ENCODE results near the gene OAS1.

DNA sequence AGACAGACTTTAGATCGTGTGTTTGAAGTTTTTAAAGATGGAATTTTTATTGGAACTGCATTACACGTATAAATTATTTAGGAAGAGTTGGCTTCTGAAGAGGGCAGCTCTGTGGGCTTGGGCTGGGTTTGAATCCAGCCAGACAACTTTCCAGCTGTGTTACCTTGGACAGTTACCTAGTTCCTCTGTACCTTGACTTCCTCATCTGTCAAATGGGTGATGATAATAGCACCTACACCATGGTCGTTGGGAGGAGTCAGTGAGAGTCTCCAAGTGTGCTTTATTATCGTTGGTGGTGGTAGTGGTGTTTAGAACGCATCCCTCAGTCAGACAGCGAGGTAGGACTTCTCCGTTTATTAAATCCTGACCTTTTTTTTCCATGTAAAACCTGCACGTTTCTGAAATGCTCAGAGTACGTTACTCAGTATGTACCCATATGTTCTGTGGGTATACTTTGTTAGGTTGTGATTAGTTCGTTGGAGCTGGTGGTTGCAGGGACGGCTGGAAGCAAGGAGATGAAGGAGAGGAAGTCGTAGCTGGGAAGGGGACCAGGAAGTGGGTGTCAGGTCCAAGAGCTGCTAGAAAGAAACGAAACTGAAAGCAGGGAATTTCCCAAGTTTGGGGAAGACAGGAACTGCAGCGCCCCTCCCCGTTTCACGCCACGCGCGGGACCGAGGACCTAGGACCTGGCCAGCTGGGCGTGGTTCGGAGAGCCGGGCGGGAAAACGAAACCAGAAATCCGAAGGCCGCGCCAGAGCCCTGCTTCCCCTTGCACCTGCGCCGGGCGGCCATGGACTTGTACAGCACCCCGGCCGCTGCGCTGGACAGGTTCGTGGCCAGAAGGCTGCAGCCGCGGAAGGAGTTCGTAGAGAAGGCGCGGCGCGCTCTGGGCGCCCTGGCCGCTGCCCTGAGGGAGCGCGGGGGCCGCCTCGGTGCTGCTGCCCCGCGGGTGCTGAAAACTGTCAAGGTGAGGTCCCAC lies 31.3 kb downstream of the OAS1 start, which contains the start of gene OAS3:
- TF ChIP-seq FOXM1 (IDR thresholded peaks at IDR 0.05; ENCODE audit: borderline replicate concordance), result no peak
- TF ChIP-seq BHLHE40 (IDR thresholded peaks at IDR 0.05; ENCODE audit: borderline replicate concordance), result no peak
- TF ChIP-seq, protein P1, sequence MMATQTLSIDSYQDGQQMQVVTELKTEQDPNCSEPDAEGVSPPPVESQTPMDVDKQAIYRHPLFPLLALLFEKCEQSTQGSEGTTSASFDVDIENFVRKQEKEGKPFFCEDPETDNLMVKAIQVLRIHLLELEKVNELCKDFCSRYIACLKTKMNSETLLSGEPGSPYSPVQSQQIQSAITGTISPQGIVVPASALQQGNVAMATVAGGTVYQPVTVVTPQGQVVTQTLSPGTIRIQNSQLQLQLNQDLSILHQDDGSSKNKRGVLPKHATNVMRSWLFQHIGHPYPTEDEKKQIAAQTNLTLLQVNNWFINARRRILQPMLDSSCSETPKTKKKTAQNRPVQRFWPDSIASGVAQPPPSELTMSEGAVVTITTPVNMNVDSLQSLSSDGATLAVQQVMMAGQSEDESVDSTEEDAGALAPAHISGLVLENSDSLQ (IDR thresholded peaks at IDR 0.05), result no peak
- no peak for TF ChIP-seq LEF1 (IDR thresholded peaks at IDR 0.05; ENCODE audit: borderline replicate concordance)
- TF ChIP-seq HDGF (IDR thresholded peaks at IDR 0.05; ENCODE audit: borderline replicate concordance), result no peak
- TF ChIP-seq SP1 (IDR thresholded peaks at IDR 0.05), result no peak
- no peak for TF ChIP-seq FOXA1 (IDR thresholded peaks at IDR 0.05)
- TF ChIP-seq ZNF384 (IDR thresholded peaks at IDR 0.05), result no peak
- no peak for TF ChIP-seq L3MBTL2 (conservative IDR thresholded peaks at IDR 0.05)
- TF ChIP-seq ELF4 (IDR thresholded peaks at IDR 0.05), result no peak
- TF ChIP-seq FOXK2 (IDR thresholded peaks at IDR 0.05), result no peak

All from HEK293T (cell line).